Activated T-helper 17 cell treated with anti-CD3 and anti-CD28 coated beads, Interleukin-2, amount 50 U/mL, for 72 hours (primary cell): ENCODE results near the gene FRMD4A. TPM values are rescaled to one million over a fixed set of nuclear protein-coding genes. Genes with fewer than 3 reads are reported as not detected.

Experiments
- ATAC-seq: fragments of 150-1000 bp; cut with Tn5 transposase; replicated peaks from 2 replicates; pipeline ENCODE4 v1.10.0; 2021; ENCODE audit warnings: mild to moderate bottlenecking, moderate library complexity
- H3K27ac Mint-ChIP-seq: one replicate; pipeline ENCODE4 v1.8.0; 2022; ENCODE audit warnings: mixed read lengths
- H3K27me3 Mint-ChIP-seq: one replicate; pipeline ENCODE4 v1.8.0; 2022; ENCODE audit warnings: mixed read lengths
- H3K36me3 Mint-ChIP-seq: one replicate; pipeline ENCODE4 v1.8.0; 2022; ENCODE audit warnings: low read depth, mild to moderate bottlenecking, mixed read lengths
- H3K4me1 Mint-ChIP-seq: one replicate; pipeline ENCODE4 v1.8.0; 2022; ENCODE audit warnings: mixed read lengths
- H3K4me3 Mint-ChIP-seq: one replicate; pipeline ENCODE4 v1.8.0; 2022; ENCODE audit warnings: mild to moderate bottlenecking, mixed read lengths
- H3K9me3 Mint-ChIP-seq: one replicate; pipeline ENCODE4 v1.8.0; 2022; ENCODE audit warnings: mixed read lengths
- total RNA-seq, 2 donors: library from RNA; stranded (reverse); gene quantifications; one replicate each; pipeline ENCODE4 v1.2.3, GENCODE V29; 2022

Gene FRMD4A
- total RNA-seq = 1 to 10 TPM in 1 of 2 donors, under 1 TPM in 1; 0.69 to 2.0 TPM

- no peaks in the 10 kb centered on the region for H3K4me1 Mint-ChIP-seq
- H3K36me3 Mint-ChIP-seq = no peaks in the 10 kb centered on the region
- no peak within 1 kb of the TSS for H3K4me3 Mint-ChIP-seq
- ATAC-seq = no peak
- H3K9me3 Mint-ChIP-seq = no peaks in the 10 kb centered on the region
- H3K27me3 Mint-ChIP-seq = peaks cover 43% of the 10 kb centered on the region
- H3K27ac Mint-ChIP-seq = no peak within 1 kb of the TSS
These were observed at the start of gene FRMD4A for GRCh38 chr10:14330388-14331061. Gene FRMD4A, minus strand, starts transcription at chr10:14330924.

GRCh38 chr10:14379556-14380280 is 49.0 kb upstream of the FRMD4A start:
- no peaks in the 10 kb centered on the region for H3K36me3 Mint-ChIP-seq
- no peak overlapping the region for H3K4me3 Mint-ChIP-seq
- no peak overlapping the region for H3K27ac Mint-ChIP-seq
- no peak for ATAC-seq
- peaks cover 15% of the 10 kb centered on the region for H3K4me1 Mint-ChIP-seq
- H3K9me3 Mint-ChIP-seq = no peaks in the 10 kb centered on the region
- H3K27me3 Mint-ChIP-seq = peaks cover 33% of the 10 kb centered on the region

GRCh38 chr10:14378387-14378960 is 47.8 kb upstream of the FRMD4A start:
- Mint-ChIP-seq H3K4me3 (no peak overlapping the region), H3K27ac (no peak overlapping the region), H3K36me3 (no peaks in the 10 kb centered on the region), H3K4me1 (peaks cover 10% of the 10 kb centered on the region), H3K27me3 (peaks cover 27% of the 10 kb centered on the region), H3K9me3 (no peaks in the 10 kb centered on the region)
- no peak for ATAC-seq

- Mint-ChIP-seq H3K9me3 (no peaks in the 10 kb centered on the region), H3K27me3 (peaks cover 32% of the 10 kb centered on the region), H3K36me3 (no peaks in the 10 kb centered on the region), H3K27ac (no peak overlapping the region), H3K4me1 (peaks cover 10% of the 10 kb centered on the region), H3K4me3 (no peak overlapping the region)
- no peak for ATAC-seq
These were observed 47.0 kb upstream of the FRMD4A start for GRCh38 chr10:14377591-14378175.

GRCh38 chr10:14374745-14375445 is 44.2 kb upstream of the FRMD4A start:
- no peak overlapping the region for H3K27ac Mint-ChIP-seq
- peaks cover 29% of the 10 kb centered on the region for H3K27me3 Mint-ChIP-seq
- H3K4me1 Mint-ChIP-seq = no peaks in the 10 kb centered on the region
- H3K4me3 Mint-ChIP-seq = no peak overlapping the region
- no peak for ATAC-seq
- H3K36me3 Mint-ChIP-seq = no peaks in the 10 kb centered on the region
- H3K9me3 Mint-ChIP-seq = no peaks in the 10 kb centered on the region

- H3K36me3 Mint-ChIP-seq = no peaks in the 10 kb centered on the region
- no peak overlapping the region for H3K4me3 Mint-ChIP-seq
- ATAC-seq = no peak
- no peaks in the 10 kb centered on the region for H3K9me3 Mint-ChIP-seq
- no peaks in the 10 kb centered on the region for H3K4me1 Mint-ChIP-seq
- peaks cover 24% of the 10 kb centered on the region for H3K27me3 Mint-ChIP-seq
- H3K27ac Mint-ChIP-seq = no peak overlapping the region
These were observed 41.9 kb upstream of the FRMD4A start for GRCh38 chr10:14372606-14373005.

GRCh38 chr10:14371581-14371980 is 40.9 kb upstream of the FRMD4A start:
- no peak for ATAC-seq

GRCh38 chr10:14370894-14371293 is 40.2 kb upstream of the FRMD4A start:
- no peak for ATAC-seq

More at GRCh38 chr10:14371581-14371980, 40.9 kb upstream of the FRMD4A start:
- H3K36me3 Mint-ChIP-seq = no peaks in the 10 kb centered on the region
- no peaks in the 10 kb centered on the region for H3K9me3 Mint-ChIP-seq
- peaks cover 24% of the 10 kb centered on the region for H3K27me3 Mint-ChIP-seq
- no peak overlapping the region for H3K27ac Mint-ChIP-seq
- H3K4me1 Mint-ChIP-seq = no peaks in the 10 kb centered on the region
- no peak overlapping the region for H3K4me3 Mint-ChIP-seq

GRCh38 chr10:14369906-14370305 is 39.2 kb upstream of the FRMD4A start:
- Mint-ChIP-seq H3K4me1 (no peaks in the 10 kb centered on the region), H3K27ac (no peak overlapping the region), H3K36me3 (no peaks in the 10 kb centered on the region), H3K4me3 (no peak overlapping the region), H3K9me3 (no peaks in the 10 kb centered on the region), H3K27me3 (peaks cover 12% of the 10 kb centered on the region)
- no peak for ATAC-seq

More at GRCh38 chr10:14370894-14371293, 40.2 kb upstream of the FRMD4A start:
- Mint-ChIP-seq H3K4me1 (no peaks in the 10 kb centered on the region), H3K9me3 (no peaks in the 10 kb centered on the region), H3K4me3 (no peak overlapping the region), H3K27ac (no peak overlapping the region), H3K36me3 (no peaks in the 10 kb centered on the region), H3K27me3 (peaks cover 20% of the 10 kb centered on the region)

GRCh38 chr10:14366760-14367159 is 36.0 kb upstream of the FRMD4A start:
- H3K36me3 Mint-ChIP-seq = no peaks in the 10 kb centered on the region
- H3K27me3 Mint-ChIP-seq = peaks cover 9% of the 10 kb centered on the region
- no peaks in the 10 kb centered on the region for H3K4me1 Mint-ChIP-seq
- H3K27ac Mint-ChIP-seq = no peak overlapping the region
- H3K4me3 Mint-ChIP-seq = no peak overlapping the region
- H3K9me3 Mint-ChIP-seq = no peaks in the 10 kb centered on the region
- no peak for ATAC-seq

- no peak for ATAC-seq
- Mint-ChIP-seq H3K27me3 (peaks cover 9% of the 10 kb centered on the region), H3K36me3 (no peaks in the 10 kb centered on the region), H3K4me3 (no peak overlapping the region), H3K27ac (no peak overlapping the region), H3K4me1 (no peaks in the 10 kb centered on the region), H3K9me3 (no peaks in the 10 kb centered on the region)
These were observed 34.5 kb upstream of the FRMD4A start for GRCh38 chr10:14365266-14365665.

- Mint-ChIP-seq H3K4me1 (no peaks in the 10 kb centered on the region), H3K9me3 (no peaks in the 10 kb centered on the region), H3K27me3 (peaks cover 5% of the 10 kb centered on the region), H3K36me3 (no peaks in the 10 kb centered on the region), H3K27ac (no peak overlapping the region), H3K4me3 (no peak overlapping the region)
- ATAC-seq = no peak
These were observed 31.4 kb upstream of the FRMD4A start for GRCh38 chr10:14362104-14362503.

GRCh38 chr10:14360961-14361360 is 30.2 kb upstream of the FRMD4A start:
- H3K27me3 Mint-ChIP-seq = peaks cover 5% of the 10 kb centered on the region
- no peaks in the 10 kb centered on the region for H3K9me3 Mint-ChIP-seq
- no peak overlapping the region for H3K27ac Mint-ChIP-seq
- H3K4me1 Mint-ChIP-seq = no peaks in the 10 kb centered on the region
- ATAC-seq = no peak
- H3K36me3 Mint-ChIP-seq = no peaks in the 10 kb centered on the region
- H3K4me3 Mint-ChIP-seq = no peak overlapping the region

GRCh38 chr10:14360515-14360914 is 29.8 kb upstream of the FRMD4A start:
- Mint-ChIP-seq H3K27ac (no peak overlapping the region), H3K36me3 (no peaks in the 10 kb centered on the region), H3K9me3 (no peaks in the 10 kb centered on the region), H3K27me3 (peaks cover 6% of the 10 kb centered on the region), H3K4me1 (no peaks in the 10 kb centered on the region), H3K4me3 (no peak overlapping the region)
- ATAC-seq = no peak
